ENCODE results near the gene ALKBH2. TPM values are rescaled to one million over a fixed set of nuclear protein-coding genes. Genes with fewer than 3 reads are reported as not detected.

The ALKBH2 gene
- total and polyA plus RNA-seq, 2 of the 8 experiments (the other 6 are each of a cell fraction or from before 2014, with no cell fraction given), result 19.1 to 22.5 TPM

DNA sequence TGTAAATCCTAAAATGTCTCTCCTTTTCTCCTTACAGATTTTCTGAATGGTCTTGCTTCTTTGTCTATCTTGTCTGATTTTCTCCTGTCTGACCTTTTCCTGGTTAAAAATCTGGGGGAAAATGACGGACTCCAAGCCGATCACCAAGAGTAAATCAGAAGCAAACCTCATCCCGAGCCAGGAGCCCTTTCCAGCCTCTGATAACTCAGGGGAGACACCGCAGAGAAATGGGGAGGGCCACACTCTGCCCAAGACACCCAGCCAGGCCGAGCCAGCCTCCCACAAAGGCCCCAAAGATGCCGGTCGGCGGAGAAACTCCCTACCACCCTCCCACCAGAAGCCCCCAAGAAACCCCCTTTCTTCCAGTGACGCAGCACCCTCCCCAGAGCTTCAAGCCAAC lies 46.1 kb upstream of the ALKBH2 start:
- Histone ChIP-seq H2AK5ac (ENCODE audit: low read depth, low read length) (no peak overlapping the region), H3K36me3 (ENCODE audit: control insufficient read depth in 2 of 4, insufficient read depth in 4 of 4, low read length in 3 of 4) (no peaks in the 10 kb centered on the region), H3K27me3 (replicated peaks in 1 of 4; ENCODE audit: control insufficient read depth in 3 of 4, extremely low read depth in 1 of 4, insufficient read depth in 3 of 4, low read length in 3 of 4) (no peaks in the 10 kb centered on the region), H2BK15ac (ENCODE audit: low read length) (no peak overlapping the region), H2BK120ac (replicated peaks; ENCODE audit: low read depth, low read length) (no peak overlapping the region), H3K79me2 (ENCODE audit: control insufficient read depth in 1 of 2, insufficient read depth in 2 of 2, low read length in 2 of 2) (no peaks in the 10 kb centered on the region), H2BK12ac (ENCODE audit: low read depth, low read length) (no peak overlapping the region), H3K23me2 (ENCODE audit: low read depth, low read length) (no peaks in the 10 kb centered on the region), H3K14ac (ENCODE audit: insufficient read length) (no peak overlapping the region), H4K91ac (replicated peaks; ENCODE audit: insufficient read length, low read length) (no peak overlapping the region), H4K5ac (ENCODE audit: insufficient read length, low read depth, low read length) (no peak overlapping the region), H3K79me1 (ENCODE audit: low read depth, low read length) (no peaks in the 10 kb centered on the region), H3K9ac (replicated peaks in 1 of 4; ENCODE audit: extremely low read depth in 1 of 4, low read depth in 3 of 4, low read length in 3 of 4) (no peak overlapping the region), H4K8ac (ENCODE audit: extremely low read depth, insufficient read depth, low read length) (no peak overlapping the region; the same call in 1 of the 2 replicates), H3K4me2 (ENCODE audit: insufficient read depth in 1 of 2, low read depth in 2 of 2, low read length in 2 of 2) (no peak overlapping the region), H3K56ac (replicated peaks; ENCODE audit: insufficient read length, low read depth, low read length) (no peak overlapping the region), H3K4me3 (ENCODE audit: extremely low read depth in 1 of 4, insufficient read depth in 2 of 4, low read depth in 3 of 4, low read length in 4 of 4) (no peak overlapping the region), H4K20me1 (replicated peaks in 1 of 2; ENCODE audit: control insufficient read depth in 1 of 2, insufficient read depth in 2 of 2, low read length in 2 of 2) (no peaks in the 10 kb centered on the region), H3K18ac (ENCODE audit: extremely low read depth, low read length) (no peak overlapping the region), H3K27ac (ENCODE audit: low read depth, low read length) (no peak overlapping the region), H2BK20ac (ENCODE audit: low read length) (no peak overlapping the region), H2AFZ (ENCODE audit: low read length) (no peak overlapping the region), H2BK5ac (ENCODE audit: low read depth, low read length) (no peak overlapping the region), H3K23ac (ENCODE audit: insufficient read length) (no peak overlapping the region), H3K4ac (replicated peaks; ENCODE audit: insufficient read length, low read depth, low read length) (no peak overlapping the region), H3K4me1 (replicated peaks in 1 of 4; ENCODE audit: control insufficient read depth in 3 of 4, insufficient read depth in 4 of 4, low read length in 3 of 4) (no peaks in the 10 kb centered on the region), H3K9me3 (ENCODE audit: insufficient read depth in 2 of 2, low read depth in 1 of 2, low read length in 1 of 2) (no peaks in the 10 kb centered on the region; a peak in 1 of 4 replicates)
- ChIA-PET CTCF (ENCODE audit: partially characterized antibody) (interaction anchor here (0.5 to 1.1 kb wide), 3 partner anchors 9 to 45 kb away, joined by 3 read pairs; no protein-coding TSS in a partner anchor), POLR2A (ENCODE audit: partially characterized antibody) (no interaction called here)
- DNase-seq (ENCODE audit: low read depth in 1 of 2, low spot score in 2 of 2), result no peak
- FAIRE-seq, result no peak
- 97% methylated on average over 8 of the region's 9 CpGs; no CpG with 5 or more reads in 1 of the 2 experiments for WGBS, 2 experiments (ENCODE audit: extremely low coverage in 1 of 2, insufficient coverage in 1 of 2, insufficient read length in 1 of 2, insufficient replicate concordance in 2 of 2, low coverage in 1 of 2, low lambda C conversion rate in 2 of 2, missing lambda C conversion rate in 1 of 2)
- no peak for TF ChIP-seq PHF8 (conservative IDR thresholded peaks at IDR 0.05; ENCODE audit: low read depth, low read length)
- no peak for TF ChIP-seq RFX5 (IDR thresholded peaks at IDR 0.05; ENCODE audit: borderline replicate concordance, low read depth, low read length)
- no peak for TF ChIP-seq CBX8 (IDR thresholded peaks at IDR 0.05; ENCODE audit: borderline replicate concordance, low read depth, low read length)
- TF ChIP-seq EGR1 (IDR thresholded peaks at IDR 0.05; ENCODE audit: borderline replicate concordance, low read depth, low read length), result no peak
- TF ChIP-seq KDM1A (IDR thresholded peaks at IDR 0.05; ENCODE audit: borderline replicate concordance, low read length), result no peak
- TF ChIP-seq TBP (IDR thresholded peaks at IDR 0.05; ENCODE audit: low read depth, low read length), result no peak
- no peak for TF ChIP-seq SAP30 (IDR thresholded peaks at IDR 0.05; ENCODE audit: insufficient read depth, insufficient replicate concordance, low read length)
- no peak for TF ChIP-seq GTF2F1 (IDR thresholded peaks at IDR 0.05; ENCODE audit: borderline replicate concordance, low read depth, low read length)
- TF ChIP-seq RXRA (IDR thresholded peaks at IDR 0.05; ENCODE audit: insufficient read depth, low read depth, low read length), result no peak
- TF ChIP-seq POLR2A (IDR thresholded peaks at IDR 0.05; ENCODE audit: control extremely low read depth in 1 of 2, low read depth in 2 of 2, low read length in 2 of 2), result no peak
- no peak for TF ChIP-seq POU5F1 (IDR thresholded peaks at IDR 0.05; ENCODE audit: low read depth, low read length)
- TF ChIP-seq BACH1 (IDR thresholded peaks at IDR 0.05; ENCODE audit: low read length), result no peak
- TF ChIP-seq, protein P1, sequence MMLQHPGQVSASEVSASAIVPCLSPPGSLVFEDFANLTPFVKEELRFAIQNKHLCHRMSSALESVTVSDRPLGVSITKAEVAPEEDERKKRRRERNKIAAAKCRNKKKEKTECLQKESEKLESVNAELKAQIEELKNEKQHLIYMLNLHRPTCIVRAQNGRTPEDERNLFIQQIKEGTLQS (IDR thresholded peaks at IDR 0.05; ENCODE audit: insufficient read depth, low read depth, low read length), result no peak
- TF ChIP-seq ZNF274 (IDR thresholded peaks at IDR 0.05; ENCODE audit: borderline replicate concordance, extremely low read depth, low read length), result no peak
- no peak for TF ChIP-seq HDAC6 (IDR thresholded peaks at IDR 0.05; ENCODE audit: low read depth, low read length)

All from H1 (cell line).